HG03571 (cell line): ENCODE results near the gene DENND2A.
"Not testable (repeated sequence)": the region's sequence is repeated elsewhere in the genome, so short reads cannot be mapped to it uniquely, and the experiment has no call there.

Source experiments
- ATAC-seq: cut with Tn5 transposase; IDR thresholded peaks from one replicate; pipeline ENCODE4 v1.9.1; 2021; ENCODE audit not compliant: unreplicated experiment

The DENND2A gene

DNA sequence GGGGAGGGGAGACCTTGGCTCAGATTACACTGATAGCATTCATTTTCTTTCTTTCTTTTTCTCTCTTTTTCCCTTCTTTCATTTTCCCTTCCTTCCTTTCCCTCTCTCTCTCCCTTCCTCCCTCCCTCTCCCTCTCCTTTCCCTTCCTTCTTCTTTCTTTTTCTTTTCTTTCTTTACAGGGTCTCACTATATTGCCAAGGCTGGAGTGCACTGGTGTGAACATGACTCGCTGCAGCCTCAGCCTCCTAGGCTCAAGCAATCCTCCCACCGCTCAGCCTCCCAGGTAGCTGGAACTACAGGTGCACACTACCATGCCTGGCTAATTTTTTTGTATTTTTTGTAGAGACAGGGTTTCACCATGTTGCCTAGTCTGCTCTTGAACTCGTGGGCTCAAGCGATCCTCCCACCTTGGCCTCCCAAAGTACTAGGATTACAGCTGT lies 88.4 kb downstream of the DENND2A start:
- ATAC-seq: no peak

DNA sequence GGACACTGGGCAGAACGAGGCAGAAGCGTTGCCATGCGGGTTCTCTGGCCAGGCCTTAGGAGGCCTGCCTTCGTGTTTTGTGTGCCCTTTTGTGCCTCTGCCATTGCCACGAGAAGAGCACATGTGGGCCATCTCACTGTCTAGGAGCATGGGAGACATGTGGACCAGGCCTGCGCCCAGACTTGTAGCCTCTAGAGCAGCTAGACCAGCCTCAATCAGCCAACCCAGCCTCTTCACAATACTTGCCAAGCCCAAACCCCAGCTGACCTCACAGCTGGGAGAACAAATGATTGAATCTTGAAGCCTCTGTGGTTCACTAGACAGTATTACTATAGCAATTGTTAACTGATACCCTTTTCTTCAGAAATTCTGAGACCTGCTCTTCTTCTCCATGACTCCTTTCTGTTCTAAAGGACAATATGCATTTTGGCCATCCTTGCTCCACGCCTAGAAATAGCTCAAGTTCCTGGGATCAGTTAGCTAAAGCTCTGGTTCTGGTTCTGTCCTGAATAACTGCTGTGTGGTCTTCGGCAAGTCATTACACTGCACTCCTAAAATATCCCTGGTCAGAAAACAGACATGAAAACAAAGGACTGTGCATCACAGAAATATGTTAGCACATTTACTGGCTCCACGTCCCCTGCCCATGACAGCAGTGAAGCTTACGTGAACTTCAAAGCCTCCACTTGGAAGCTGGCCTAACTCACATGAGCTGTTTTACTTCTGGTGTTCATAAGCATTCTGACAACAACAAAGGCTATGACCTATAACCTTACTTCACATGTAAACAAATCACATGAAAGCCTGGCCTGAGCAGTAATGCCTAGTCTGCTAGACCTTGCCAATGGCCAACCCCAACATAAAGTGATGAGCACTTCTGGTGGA lies 89.0 kb downstream of the DENND2A start:
- ATAC-seq: no peak

DNA sequence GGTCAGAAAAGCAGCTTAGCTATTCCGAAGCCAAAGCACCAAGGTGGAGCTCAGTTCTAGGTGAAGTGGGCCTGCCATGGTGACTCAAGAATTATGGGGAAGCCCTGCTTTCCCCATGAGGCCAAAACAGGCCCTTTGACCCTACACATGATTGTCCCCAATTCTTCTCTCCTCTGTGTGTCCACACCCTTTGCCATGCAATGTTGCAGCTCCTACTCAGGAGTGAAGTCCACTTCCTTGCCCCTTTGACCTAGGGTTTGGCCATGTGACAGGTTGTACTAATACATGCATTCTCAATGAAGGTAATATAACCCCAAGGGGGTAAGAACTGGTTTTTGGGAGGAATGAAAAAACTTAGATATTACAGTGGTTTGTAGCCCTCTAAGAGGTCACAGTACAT lies 93.7 kb downstream of the DENND2A start:
- ATAC-seq: no peak

DNA sequence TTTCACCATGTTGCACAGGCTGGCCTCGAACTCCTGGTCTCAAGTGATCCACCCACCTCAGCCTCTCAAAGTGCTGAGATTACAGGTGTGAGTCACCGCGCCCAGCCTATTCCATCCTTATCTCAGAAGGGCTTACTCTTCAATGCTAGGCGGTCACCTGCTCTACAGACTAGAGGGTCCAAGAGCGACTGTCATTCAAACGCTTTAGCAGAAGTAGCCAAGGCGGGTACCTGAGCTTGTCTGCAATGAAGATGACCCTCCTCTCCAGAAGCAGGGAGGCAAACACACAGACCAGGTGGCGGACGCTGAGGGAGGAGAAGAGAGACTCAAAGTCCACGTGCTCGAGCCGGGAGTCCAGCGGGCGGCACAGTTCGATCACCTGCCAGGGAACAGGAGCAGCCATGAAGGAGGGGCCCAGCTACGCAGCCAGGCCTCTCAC lies 96.2 kb downstream of the DENND2A start:
- no peak for ATAC-seq

DNA sequence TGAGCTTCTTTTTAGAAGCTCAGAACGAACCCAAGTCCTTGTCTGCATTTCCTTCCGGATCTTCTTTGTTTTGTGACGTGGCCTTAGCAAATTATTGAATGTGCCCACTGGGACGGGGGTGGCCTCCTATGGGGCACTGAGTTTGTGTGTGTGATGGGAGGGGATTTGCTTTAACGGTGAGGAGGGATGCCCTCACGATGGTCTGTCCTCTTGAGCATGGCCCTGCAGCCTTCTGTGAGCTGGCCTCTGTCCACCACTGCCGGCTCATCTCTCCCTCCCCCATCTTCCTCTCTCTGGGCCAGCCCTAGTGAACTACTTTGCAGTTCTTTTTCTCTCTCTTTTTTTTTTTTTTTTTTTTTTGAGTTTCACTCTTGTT lies 98.4 kb downstream of the DENND2A start:
- ATAC-seq: no peak

DNA sequence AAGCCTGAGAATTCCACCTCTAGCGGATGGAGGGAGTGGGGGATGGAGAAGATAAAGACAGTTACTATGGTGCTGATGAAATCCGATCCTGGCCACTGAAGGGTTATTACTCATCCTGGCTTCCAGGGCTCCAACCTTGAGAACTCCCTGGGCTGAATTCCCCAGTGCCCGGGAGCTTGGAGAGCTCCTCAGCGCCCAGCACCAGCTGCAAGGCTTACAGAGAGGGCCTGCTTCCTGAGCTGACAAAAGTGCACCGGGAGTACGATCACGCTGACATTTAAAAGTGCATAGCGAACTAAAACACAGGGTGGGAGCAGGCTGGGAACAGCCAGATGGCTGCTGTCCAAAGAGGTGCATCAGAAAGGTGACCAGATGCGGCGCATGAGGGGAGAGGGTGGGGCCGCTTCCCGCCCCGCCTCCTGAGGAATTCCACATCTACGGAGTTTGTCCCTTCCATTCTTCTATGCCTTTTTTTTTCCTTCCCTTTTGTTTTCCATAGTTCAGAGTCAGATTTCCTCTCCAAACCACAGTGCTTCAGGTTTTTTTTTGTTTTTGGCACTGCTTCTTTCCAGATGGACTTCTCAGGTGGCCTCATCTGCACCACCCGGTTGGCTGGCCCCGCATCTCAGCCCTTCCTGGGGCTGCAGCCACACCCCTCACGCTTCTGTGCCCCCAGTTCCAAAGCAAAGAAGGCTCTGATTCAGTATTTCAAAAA lies 98.9 kb downstream of the DENND2A start:
- no peak for ATAC-seq

GRCh38 chr7:140541176-140541512 lies 99.5 kb downstream of the DENND2A start:
- ATAC-seq: no peak

GRCh38 chr7:140540136-140540777 lies 100.4 kb downstream of the DENND2A start:
- ATAC-seq: no peak

DNA sequence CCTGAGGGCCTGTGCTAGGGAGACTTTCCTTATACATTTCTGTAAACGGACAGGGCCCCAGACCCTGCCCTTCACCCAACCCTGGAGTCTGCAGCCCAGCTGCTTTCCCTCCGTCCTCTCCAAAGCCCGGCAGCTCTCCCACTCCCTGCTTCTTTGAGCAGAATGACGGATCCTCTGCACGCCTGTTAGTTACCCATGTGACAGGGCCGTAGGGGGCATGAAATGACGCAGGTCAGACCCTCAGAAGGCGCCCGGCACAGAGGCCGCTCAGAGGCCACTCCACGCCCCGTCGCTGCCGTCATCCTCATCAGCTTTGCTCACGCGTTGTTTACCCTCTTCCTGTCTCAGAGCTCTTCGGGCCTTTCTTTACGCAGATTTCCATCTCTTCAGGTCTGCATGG lies 101.2 kb downstream of the DENND2A start:
- no peak for ATAC-seq

DNA sequence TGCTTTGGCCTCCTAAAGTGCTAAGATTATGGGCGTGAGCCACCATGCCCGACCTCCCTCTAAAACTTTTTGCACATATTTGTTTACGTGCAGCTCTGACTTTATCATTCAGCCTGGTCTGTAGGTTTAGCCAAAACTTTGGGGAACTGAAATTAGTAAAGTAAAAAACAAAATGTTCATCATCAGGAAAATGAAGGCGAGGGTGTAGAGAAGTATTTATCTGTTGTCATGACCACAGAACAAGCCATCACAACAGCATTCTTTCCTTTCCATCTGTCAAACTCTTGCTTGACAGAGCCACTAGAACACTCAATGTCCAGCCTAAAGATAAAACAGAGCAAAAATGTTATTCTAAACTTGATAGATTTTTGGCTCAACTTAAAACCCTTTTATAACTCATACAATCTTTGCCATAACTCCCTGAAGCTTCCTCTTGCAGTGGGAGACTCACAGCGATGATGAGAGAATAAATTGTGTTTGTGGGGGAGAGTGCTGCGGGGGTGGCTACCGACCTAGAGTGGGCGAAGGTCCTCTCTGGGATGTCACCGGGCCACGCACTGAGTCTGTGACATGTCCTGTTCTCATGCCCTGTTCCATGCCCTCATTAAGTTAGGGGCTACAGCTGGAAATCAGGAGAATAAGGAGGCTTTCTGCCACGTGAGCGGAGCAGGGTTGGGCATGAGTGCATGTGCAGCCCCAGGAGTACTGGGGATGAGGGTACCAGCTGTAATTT lies 102.7 kb downstream of the DENND2A start:
- ATAC-seq: no peak

DNA sequence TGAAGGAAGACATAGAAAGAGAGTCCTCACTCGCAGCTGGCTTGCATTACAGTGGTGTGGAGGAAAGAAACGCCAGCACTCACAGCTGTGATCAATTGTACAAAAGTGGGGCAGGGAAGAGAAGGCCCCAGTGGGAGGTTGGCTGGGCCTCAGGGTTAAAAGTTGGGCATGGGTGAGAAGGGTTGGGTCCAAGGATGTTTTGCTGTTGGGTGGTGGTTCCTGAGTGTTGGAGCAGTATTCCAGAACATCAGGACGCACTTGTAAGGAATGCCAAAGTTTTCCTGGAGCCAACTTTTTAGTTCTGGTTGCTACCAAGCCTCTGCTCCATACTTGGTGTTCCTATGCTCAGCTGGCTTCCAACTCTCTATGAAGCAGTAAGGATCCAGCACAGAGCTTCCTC lies 105.9 kb downstream of the DENND2A start:
- no peak for ATAC-seq

- no peak for ATAC-seq
Observed at GRCh38 chr7:140533394-140533872, 107.2 kb downstream of the DENND2A start.

GRCh38 chr7:140529428-140529827 lies 111.2 kb downstream of the DENND2A start:
- ATAC-seq: not testable (repeated sequence)

DNA sequence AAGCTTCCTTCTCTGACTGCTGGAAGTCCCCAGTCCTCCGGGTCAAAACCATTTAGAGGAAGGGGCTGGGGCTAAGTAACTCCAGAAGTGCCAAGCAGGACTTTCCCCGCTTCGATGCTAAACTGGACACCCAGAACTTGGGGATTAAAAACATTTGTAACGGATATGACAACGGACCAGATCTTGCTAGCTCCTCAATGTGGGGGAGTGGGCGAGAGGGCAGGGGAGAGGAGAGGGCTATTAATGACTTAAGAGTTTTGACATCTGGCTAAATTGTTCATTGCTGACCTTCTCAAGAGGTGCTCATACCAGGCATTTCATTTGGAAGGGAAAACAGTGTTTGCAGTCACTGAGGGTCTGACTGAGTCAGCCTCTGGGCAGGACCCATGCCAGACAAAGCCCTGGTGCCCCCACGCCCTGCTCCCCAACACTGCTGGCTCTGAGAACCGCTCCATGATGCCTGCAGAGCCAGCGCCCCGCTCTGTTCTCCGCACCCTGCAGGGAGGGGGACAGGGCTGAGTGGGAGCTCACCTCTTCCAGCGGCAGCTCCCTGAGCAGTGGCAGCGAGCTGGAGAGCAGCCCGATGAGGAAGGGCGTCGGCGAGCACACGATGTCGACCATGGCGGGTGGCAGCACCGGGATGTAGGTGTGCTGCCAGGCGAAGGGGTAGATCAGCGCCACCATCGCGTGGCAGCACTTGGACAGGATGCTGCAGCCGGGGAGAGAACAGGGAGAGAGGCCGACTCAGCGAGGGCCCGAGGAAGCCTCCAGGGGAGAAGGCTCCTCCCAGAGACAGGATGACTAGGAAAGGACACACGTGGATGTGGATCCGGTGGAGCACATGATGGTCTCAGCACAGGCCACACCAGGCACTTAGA lies 113.6 kb downstream of the DENND2A start:
- ATAC-seq: no peak

- no peak for ATAC-seq
Observed at GRCh38 chr7:140526214-140526613, 114.4 kb downstream of the DENND2A start.

DNA sequence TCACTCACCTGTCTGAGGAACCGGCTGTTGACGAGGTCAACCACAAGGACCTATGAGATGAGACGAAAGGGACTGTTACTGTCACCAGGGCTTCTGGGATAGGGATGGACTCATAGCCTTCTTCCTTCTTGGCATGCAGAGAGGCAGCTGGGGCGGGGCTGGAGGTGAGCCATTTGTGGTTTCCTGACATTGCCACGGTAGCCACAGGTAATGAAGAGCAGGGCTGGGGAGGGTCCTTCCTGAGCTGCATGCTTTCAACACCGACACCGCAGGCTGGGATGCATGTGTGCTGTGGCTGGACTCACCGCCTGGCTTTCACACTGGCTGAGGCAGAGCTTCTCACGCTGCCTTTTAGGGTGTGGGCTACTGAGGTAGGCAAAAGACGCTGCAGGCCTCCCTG lies 114.9 kb downstream of the DENND2A start:
- ATAC-seq: no peak

DNA sequence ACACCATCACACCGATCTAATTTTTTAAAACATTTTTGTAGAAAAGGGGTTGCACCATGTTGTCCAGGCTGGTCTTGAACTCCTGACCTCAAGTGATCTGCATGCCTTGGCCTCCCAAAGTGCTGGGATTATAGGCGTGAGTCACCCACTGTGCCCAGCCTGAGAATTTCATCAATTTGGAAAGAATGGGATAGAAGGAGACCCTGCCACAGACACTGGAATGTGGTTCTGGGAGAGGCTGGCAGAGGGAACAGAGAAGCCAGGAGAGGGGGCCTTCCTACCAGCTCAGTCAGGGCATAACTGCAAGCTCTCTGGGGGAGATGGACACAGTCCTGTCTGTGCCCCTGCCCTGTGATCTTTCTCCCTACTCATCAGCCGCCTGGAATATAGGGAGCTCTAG lies 119.2 kb downstream of the DENND2A start:
- ATAC-seq: no peak

DNA sequence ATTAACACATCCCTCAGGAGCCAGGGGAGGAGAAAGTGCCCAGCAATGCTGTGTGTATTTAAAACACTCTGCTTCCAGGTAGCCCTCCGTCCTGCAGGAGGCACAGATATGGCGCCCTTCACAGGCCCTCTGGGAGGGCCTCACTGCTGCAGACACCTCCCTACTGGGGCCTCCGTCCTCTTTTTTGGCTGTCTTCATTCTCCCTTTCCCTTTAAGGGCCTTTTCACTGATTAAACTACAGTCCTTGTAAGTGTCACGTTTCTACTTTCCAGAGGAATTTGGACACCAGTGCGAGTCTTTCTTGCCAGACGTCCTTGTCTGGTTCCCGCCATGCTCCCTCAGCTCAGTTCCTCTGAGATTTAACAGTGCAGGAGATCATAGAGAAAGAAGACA lies 121.6 kb downstream of the DENND2A start:
- no peak for ATAC-seq

DNA sequence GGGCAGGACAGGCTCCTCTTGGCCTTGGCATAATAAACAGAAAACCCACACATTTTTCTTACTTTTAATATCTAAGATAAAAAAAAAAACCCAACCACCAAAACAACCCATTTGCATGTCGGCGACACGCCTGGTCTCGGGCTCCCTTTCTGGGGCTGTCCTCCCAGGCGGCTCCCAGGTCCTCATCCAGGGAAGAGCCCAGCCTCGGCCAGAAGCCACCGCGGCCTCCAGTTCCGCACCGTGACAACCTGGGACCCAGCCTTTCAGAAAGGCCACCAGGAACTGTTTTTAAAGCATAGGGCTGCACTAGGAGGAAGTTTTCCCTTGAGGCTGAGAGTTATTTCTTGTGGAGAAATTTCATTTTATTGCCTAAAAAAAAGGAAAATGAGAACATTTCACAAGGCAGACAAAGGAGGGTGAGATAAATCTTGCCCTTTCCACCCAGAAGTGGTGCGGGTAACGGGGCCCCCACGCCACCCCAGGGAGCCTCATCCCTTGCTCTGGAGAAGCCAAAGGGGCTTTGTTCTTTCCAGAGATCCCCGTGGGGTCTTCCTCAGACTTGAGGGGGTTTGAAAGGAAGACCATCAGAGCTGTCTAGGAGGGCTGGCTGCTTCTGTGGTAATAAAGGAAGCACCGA lies 122.1 kb downstream of the DENND2A start:
- ATAC-seq: no peak
